Stimulated activated CD8-positive, alpha-beta memory T cell treated with anti-CD3 and anti-CD28 coated beads, Interleukin-7, amount 100 ng/mL, for 48 hours (primary cell): Measurements from ENCODE around the gene TTC1.

ENCODE experiments used
- DNase-seq, 2 donors: peaks; one replicate each; pipeline ENCODE4 v3.0.0-alpha.2; 2020; ENCODE audit warnings: low read depth in 1 of 2; ENCODE audit errors: extremely low read depth in 1 of 2

Gene TTC1

DNA sequence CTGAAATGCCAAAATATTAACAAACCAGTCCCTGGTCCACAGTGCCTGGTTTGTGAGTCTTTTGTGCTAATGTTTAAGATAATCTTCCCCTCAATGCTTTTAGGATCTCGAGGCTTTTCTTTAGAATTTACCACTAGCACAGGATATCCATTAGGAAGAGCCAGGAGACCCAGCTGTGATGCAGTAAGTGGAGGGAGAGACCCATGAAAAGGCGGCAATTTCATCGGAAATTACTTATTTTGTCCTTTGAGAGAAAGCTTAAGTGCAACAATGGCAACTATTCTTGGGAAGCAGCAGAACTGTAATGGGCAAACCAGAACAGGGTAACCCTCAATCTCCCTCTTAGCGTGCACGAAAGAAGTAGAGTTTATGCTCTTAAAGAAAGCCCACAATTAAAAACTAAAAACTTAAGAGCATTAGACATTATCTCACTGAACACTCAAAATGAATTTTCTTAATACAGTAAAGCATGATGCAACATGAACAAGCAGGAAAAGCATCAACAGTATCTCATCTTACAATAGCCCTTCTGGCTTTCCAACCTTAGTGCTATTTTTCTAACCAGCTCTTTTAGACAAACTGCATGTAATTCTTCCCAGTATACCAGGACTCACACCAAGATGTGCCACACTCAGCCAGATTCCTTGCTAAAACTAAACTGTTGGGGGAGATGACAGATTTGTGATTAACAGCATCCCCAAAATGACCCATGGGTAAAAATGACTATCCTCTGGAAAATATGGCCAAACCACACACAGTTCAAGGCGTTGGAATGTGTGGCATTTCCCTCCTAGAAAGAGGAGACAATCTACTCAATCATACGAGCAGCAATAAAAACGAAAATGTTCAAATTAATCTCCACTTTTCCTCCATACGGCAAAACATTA lies 73.9 kb downstream of the TTC1 start:
- no peak for DNase-seq

- no peak for DNase-seq
Measured at GRCh38 chr5:160083501-160083900, 74.6 kb downstream of the TTC1 start.

DNA sequence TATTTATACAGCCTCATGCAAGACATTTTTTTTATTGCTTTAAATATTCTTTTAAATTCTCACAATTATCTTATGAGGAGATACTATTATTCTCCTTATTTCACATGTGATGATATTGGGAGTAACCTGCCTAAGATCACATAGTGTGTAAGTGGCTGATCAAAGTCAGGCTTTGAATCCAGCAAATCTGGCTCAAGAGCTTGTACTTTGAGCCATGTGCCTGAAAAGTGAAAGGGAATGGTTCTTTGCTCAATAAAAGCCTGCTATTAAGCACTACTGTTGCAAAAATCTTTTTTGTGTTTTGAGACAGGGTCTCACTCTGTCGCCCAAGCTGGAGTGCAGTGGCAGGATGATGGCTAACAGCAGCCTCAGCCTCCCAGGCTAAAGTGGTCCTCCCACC lies 75.2 kb downstream of the TTC1 start:
- no peak for DNase-seq

DNA sequence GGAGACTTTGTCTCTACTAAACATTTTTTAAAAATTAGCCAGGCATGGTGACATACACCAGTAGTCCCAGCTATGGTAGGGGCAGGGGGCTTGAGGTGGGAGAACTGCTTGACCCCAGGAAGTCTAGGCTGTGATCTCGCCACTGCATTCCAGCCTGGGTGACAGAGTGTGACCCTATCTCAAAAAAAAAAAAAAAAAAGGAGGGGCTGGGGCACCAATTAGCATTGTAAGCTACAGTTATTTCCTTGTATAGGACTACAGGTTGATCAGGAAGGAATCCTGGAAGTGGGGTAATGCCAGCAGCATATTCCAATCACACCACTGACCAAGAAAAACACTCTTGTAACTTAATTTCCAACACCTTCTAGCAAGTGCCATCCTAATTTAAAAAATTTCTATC lies 78.3 kb downstream of the TTC1 start:
- DNase-seq, result no peak

GRCh38 chr5:160088805-160089204 lies 79.9 kb downstream of the TTC1 start:
- no peak for DNase-seq

DNA sequence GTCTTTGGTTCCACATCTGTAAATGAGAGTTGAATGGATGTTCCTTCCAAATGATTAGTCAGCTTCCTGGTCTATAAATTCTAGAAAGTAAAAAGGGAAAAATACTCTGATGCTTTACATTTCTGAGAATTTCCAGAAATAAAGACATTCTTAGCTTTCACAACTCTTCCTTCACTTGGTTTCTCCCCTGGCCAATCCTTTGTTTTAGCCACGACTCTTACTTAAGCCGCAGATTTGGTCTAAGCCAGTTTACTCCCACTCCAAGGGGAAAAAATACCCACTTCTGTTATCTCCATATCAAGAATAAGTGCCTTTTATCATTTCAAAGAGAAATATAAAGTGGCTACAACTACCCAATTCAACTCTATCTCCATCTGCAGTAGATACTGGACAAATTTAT lies 80.6 kb downstream of the TTC1 start:
- DNase-seq, result no peak

DNA sequence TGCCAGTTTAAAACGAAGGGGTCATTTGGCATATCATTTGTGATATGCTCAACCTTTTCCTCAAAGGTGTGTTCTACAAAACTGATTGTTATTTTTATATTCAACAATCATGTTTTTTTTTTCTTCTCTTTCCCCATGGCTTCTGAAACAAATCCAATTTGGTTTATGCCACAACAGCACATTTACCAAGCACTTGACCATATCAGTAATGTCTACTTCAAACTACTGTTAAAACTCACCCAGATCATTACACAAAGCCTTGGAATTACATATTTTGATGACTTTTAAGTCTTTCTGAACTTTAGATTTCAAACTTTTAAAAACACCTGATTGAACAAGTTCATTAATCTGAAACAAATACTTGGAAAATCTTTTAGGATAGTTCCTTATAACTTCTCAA lies 81.1 kb downstream of the TTC1 start:
- DNase-seq, result no peak

- no peak for DNase-seq
Measured at GRCh38 chr5:160092514-160092913, 83.6 kb downstream of the TTC1 start.

- no peak for DNase-seq
Measured at GRCh38 chr5:160092960-160093707, 84.2 kb downstream of the TTC1 start.

DNA sequence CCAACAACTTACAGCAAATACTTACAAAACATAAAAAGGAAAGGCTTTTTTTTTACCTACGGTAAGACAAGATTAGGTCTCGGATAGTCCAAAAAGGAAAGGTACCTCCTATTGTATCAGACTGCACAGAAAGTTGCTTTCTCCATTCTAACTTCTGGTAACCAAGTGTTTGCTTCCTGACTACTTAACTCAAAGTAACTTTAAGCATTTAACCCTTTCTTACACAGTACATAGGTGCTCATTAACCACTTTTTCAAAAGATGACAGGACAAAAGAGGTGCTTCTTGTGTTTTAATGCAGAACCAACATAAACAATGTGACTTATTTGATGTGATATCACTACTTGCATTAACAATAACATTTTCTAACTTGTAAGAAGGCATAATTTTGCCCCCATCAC lies 87.2 kb downstream of the TTC1 start:
- DNase-seq, result no peak

DNA sequence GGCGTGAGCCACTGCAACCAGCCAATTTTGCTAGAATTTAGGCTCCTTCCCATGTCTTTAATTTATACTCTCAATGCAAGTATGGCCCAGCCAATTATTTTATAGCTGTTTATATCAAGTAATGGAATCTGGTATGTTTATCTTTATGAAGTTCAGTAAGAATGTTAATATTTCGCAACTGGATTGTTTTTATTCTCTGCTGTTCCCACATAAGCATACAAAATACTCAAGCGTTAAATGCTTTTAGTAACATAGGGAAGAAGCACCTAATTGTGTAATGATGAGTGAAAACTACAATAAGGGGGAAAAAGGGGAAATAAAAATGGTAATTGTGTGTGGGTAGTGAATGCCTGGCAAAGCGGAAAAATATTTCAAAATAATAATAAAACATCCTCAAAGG lies 89.1 kb downstream of the TTC1 start:
- no peak for DNase-seq

- DNase-seq, result no peak
Measured at GRCh38 chr5:160105686-160106360, 96.9 kb downstream of the TTC1 start.

GRCh38 chr5:160108124-160108523 lies 99.2 kb downstream of the TTC1 start:
- no peak for DNase-seq
